IMR-90 (cell line): ENCODE data around the gene TMED4. TPM values are rescaled to one million over a fixed set of nuclear protein-coding genes. Genes with fewer than 3 reads are reported as not detected.
A peak's percentile ranks its signal among the peaks of the same experiment; 100 is the strongest.

ENCODE experiments used
- ATAC-seq: fragments of 200-7000 bp; cut with Tn5 transposase; 2 replicates; pipeline ENCODE4 v1.9.1; 2020; ENCODE audit warnings: low read depth, mild to moderate bottlenecking, moderate library complexity
- BruUV-seq: library from RNA; stranded (reverse); fragments of 400-500 nt; replicated peaks from 2 replicates; lab custom pipeline; 2021; lab: Mats Ljungman, UMichigan
- CTCF ChIA-PET: fragments of 300-600 bp; formaldehyde crosslinking; extraction: SDS; loops from one replicate; lab custom pipeline; 2021; ENCODE audit warnings: antibody characterized with exemption; lab: Yijun Ruan, JAX
- POLR2A ChIA-PET: fragments of 300-600 bp; sonication (Branson Sonifier 250); formaldehyde crosslinking; loops from one replicate; lab custom pipeline; 2022; ENCODE audit warnings: antibody characterized with exemption; ENCODE audit not compliant: unreplicated experiment; lab: Charles Lee
- DNase-seq: peaks from one replicate; pipeline ENCODE4 v3.0.0; 2013
- H2AFZ ChIP-seq: replicated peaks from 2 replicates; pipeline ENCODE3; 2013; ENCODE audit warnings: low read length, mild to moderate bottlenecking; ENCODE audit not compliant: poor library complexity
- H2AK5ac ChIP-seq: 2 replicates; pipeline ENCODE4 v1.6.1; 2013; ENCODE audit warnings: low read depth, low read length, inconsistent platforms
- H2AK9ac ChIP-seq: replicated peaks from 2 replicates; pipeline ENCODE3; 2013; ENCODE audit warnings: mild to moderate bottlenecking, low read depth, low read length, moderate library complexity; ENCODE audit not compliant: poor library complexity
- H2BK120ac ChIP-seq: 2 replicates; pipeline ENCODE4 v1.6.1; 2013; ENCODE audit warnings: low read depth, low read length, inconsistent platforms
- H2BK15ac ChIP-seq: 3 replicates; pipeline ENCODE4 v1.6.1; 2013; ENCODE audit warnings: low read depth, low read length, inconsistent platforms
- H2BK20ac ChIP-seq: 2 replicates; pipeline ENCODE4 v1.6.1; 2013; ENCODE audit warnings: low read depth, mild to moderate bottlenecking, inconsistent platforms, low read length, moderate library complexity
- H2BK5ac ChIP-seq: 2 replicates; pipeline ENCODE4 v1.6.1; 2013; ENCODE audit warnings: mild to moderate bottlenecking, low read depth, low read length, inconsistent platforms; ENCODE audit not compliant: poor library complexity, severe bottlenecking
- H3K14ac ChIP-seq: replicated peaks from 2 replicates; pipeline ENCODE4 v1.6.1; 2013; ENCODE audit warnings: low read depth, low read length, inconsistent platforms
- H3K18ac ChIP-seq: 2 replicates; pipeline ENCODE4 v1.6.1; 2013; ENCODE audit warnings: low read depth, low read length, control low read depth
- H3K23ac ChIP-seq: 2 replicates; pipeline ENCODE4 v1.6.1; 2013; ENCODE audit warnings: low read depth, low read length, inconsistent platforms
- H3K27ac ChIP-seq: 2 replicates; pipeline ENCODE4 v1.5.1; 2013; ENCODE audit warnings: mild to moderate bottlenecking, control low read depth, low read length; ENCODE audit not compliant: insufficient read depth
- H3K27me3 ChIP-seq: 2 replicates; pipeline ENCODE4 v1.6.1; 2013; ENCODE audit warnings: low read length; ENCODE audit not compliant: control insufficient read depth, insufficient read depth
- H3K36me3 ChIP-seq: 2 replicates; pipeline ENCODE4 v1.6.1; 2013; ENCODE audit warnings: low read length, mixed read lengths; ENCODE audit not compliant: control insufficient read depth, insufficient read depth
- H3K4ac ChIP-seq: 2 replicates; pipeline ENCODE4 v1.6.1; 2013; ENCODE audit warnings: low read depth, low read length, inconsistent platforms
- H3K4me1 ChIP-seq: 2 replicates; pipeline ENCODE4 v1.6.1; 2013; ENCODE audit warnings: low read length, mixed read lengths; ENCODE audit not compliant: control insufficient read depth, insufficient read depth
- H3K4me2 ChIP-seq: 2 replicates; pipeline ENCODE4 v1.6.1; 2013; ENCODE audit warnings: low read depth, mild to moderate bottlenecking, control low read depth, low read length, moderate library complexity
- H3K4me3 ChIP-seq: 2 replicates; pipeline ENCODE4 v1.5.1; 2013; ENCODE audit warnings: low read depth, mild to moderate bottlenecking, control low read depth, low read length, moderate library complexity; ENCODE audit not compliant: insufficient read depth
- H3K56ac ChIP-seq: 2 replicates; pipeline ENCODE4 v1.6.1; 2013; ENCODE audit warnings: low read length, inconsistent platforms; ENCODE audit not compliant: insufficient read depth; ENCODE audit errors: extremely low read depth
- H3K79me1 ChIP-seq, 2 experiments: 2 replicates each; pipeline ENCODE4 v1.6.1; 2013; ENCODE audit warnings: low read length in 2 of 2, inconsistent platforms in 1 of 2, low read depth in 1 of 2
- H3K9ac ChIP-seq: 2 replicates; pipeline ENCODE4 v1.6.1; 2013; ENCODE audit warnings: low read depth, low read length, control low read depth
- H3K9me1 ChIP-seq: 2 replicates; pipeline ENCODE4 v1.6.1; 2013; ENCODE audit warnings: low read length, inconsistent platforms; ENCODE audit not compliant: insufficient read depth
- H3K9me3 ChIP-seq: 2 replicates; pipeline ENCODE4 v1.6.1; 2013; ENCODE audit warnings: low read length; ENCODE audit not compliant: control insufficient read depth, insufficient read depth
- H4K20me1 ChIP-seq: 2 replicates; pipeline ENCODE4 v1.6.1; 2013; ENCODE audit warnings: low read length, inconsistent platforms; ENCODE audit not compliant: insufficient read depth
- H4K5ac ChIP-seq: 2 replicates; pipeline ENCODE4 v1.6.1; 2013; ENCODE audit warnings: mild to moderate bottlenecking, low read depth, low read length, control low read depth
- H4K8ac ChIP-seq, 2 experiments: 2 replicates each; pipeline ENCODE4 v1.6.1; 2013; ENCODE audit warnings: low read depth in 2 of 2, low read length in 2 of 2, control low read depth in 1 of 2, inconsistent platforms in 1 of 2
- H4K91ac ChIP-seq: 2 replicates; pipeline ENCODE4 v1.6.1; 2013; ENCODE audit warnings: low read depth, low read length, inconsistent platforms; ENCODE audit not compliant: insufficient read depth
- BHLHE40 ChIP-seq: fragments of 150-350 bp; IDR thresholded peaks from 2 replicates; pipeline ENCODE4 v1.6.1; 2016; ENCODE audit warnings: mild to moderate bottlenecking, low read depth, low read length
- CEBPB ChIP-seq: IDR thresholded peaks from 2 replicates; pipeline ENCODE4 v1.6.1; 2012; ENCODE audit warnings: low read depth, low read length, improper control_type of control experiment
- CHD1 ChIP-seq: IDR thresholded peaks from 2 replicates; pipeline ENCODE4 v1.6.1; 2012; ENCODE audit warnings: low read depth, low read length, improper control_type of control experiment
- FOS ChIP-seq: fragments of 150-350 bp; IDR thresholded peaks from 2 replicates; pipeline ENCODE4 v1.6.1; 2016; ENCODE audit warnings: low read depth, low read length
- MAFK ChIP-seq: IDR thresholded peaks from 2 replicates; pipeline ENCODE4 v1.6.1; 2012; ENCODE audit warnings: low read depth, low read length, improper control_type of control experiment
- MAZ ChIP-seq: IDR thresholded peaks from 2 replicates; pipeline ENCODE4 v1.6.1; 2012; ENCODE audit warnings: low read depth, mild to moderate bottlenecking, low read length, improper control_type of control experiment, moderate library complexity, borderline replicate concordance
- MXI1 ChIP-seq: IDR thresholded peaks from 2 replicates; pipeline ENCODE4 v1.6.1; 2012; ENCODE audit warnings: low read depth, mild to moderate bottlenecking, low read length, moderate library complexity, borderline replicate concordance
- NFE2L2 ChIP-seq: fragments of 150-350 bp; IDR thresholded peaks from 2 replicates; pipeline ENCODE4 v1.6.1; 2016; ENCODE audit warnings: low read depth, mild to moderate bottlenecking, low read length
- POLR2A ChIP-seq: IDR thresholded peaks from 2 replicates; pipeline ENCODE4 v1.6.1; 2012; ENCODE audit warnings: mild to moderate bottlenecking, low read depth, low read length
- RAD21 ChIP-seq: IDR thresholded peaks from 2 replicates; pipeline ENCODE4 v1.6.1; 2012; ENCODE audit warnings: low read length, improper control_type of control experiment
- RCOR1 ChIP-seq: IDR thresholded peaks from 2 replicates; pipeline ENCODE4 v1.6.1; 2012; ENCODE audit warnings: mild to moderate bottlenecking, low read length, improper control_type of control experiment; ENCODE audit not compliant: insufficient replicate concordance
- RFX5 ChIP-seq: IDR thresholded peaks from 2 replicates; pipeline ENCODE4 v1.8.0; 2012; ENCODE audit warnings: low read depth, mild to moderate bottlenecking, low read length, moderate library complexity
- SMC3 ChIP-seq: fragments of 150-350 bp; IDR thresholded peaks from 2 replicates; pipeline ENCODE4 v1.6.1; 2016; ENCODE audit warnings: low read depth, mild to moderate bottlenecking, antibody characterized with exemption, low read length, moderate library complexity
- WGBS, 2 experiments: methylation state at CpG; one replicate each; pipeline versions ENCODE4 v1.1.5 to v1.1.7; 2013; ENCODE audit warnings: missing lambda C conversion rate in 2 of 2; ENCODE audit not compliant: insufficient read length in 1 of 2; ENCODE audit errors: extremely low coverage in 2 of 2; 5-methylcytosine and 5-hydroxymethylcytosine counted together
- dilution Hi-C: fragments of 300-500 bp; cut with HindIII; formaldehyde crosslinking; loops from one replicate; pipeline ENCODE4 v1.14.3; 2018; ENCODE audit warnings: low sequenced_read_pairs; ENCODE audit not compliant: unreplicated experiment
- in situ Hi-C: fragments of 300-500 bp; cut with MboI; formaldehyde crosslinking; loops from 3 replicates; pipeline ENCODE4 v1.14.3; 2019; ENCODE audit warnings: low sequenced_read_pairs, inconsistent platforms, mixed read lengths
- intact Hi-C: fragments of 100-400 bp; cut with micrococcal nuclease; formaldehyde crosslinking; loops from 2 replicates; pipeline ENCODE4 v1.10.0; 2022
- polyA plus RNA-seq, 3 experiments: library from polyadenylated mRNA; depleted of rRNA; stranded (reverse); fragments of >200 nt; gene quantifications; 2 replicates each; pipeline ENCODE4 v1.2.3, GENCODE V29; 2012; ENCODE audit warnings: low replicate concordance in 1 of 3
- total RNA-seq: library from RNA; depleted of rRNA; stranded (reverse); fragments of >200 nt; gene quantifications from 2 replicates; pipeline ENCODE4 v1.2.3, GENCODE V29; 2012
- TF ChIP-seq, protein P1 (sequence below): fragments of 150-350 bp; IDR thresholded peaks from 2 replicates; pipeline ENCODE4 v1.6.1; 2016; ENCODE audit warnings: low read depth, mild to moderate bottlenecking, low read length, moderate library complexity, borderline replicate concordance
- TF ChIP-seq, protein P2 (sequence below): fragments of 150-350 bp; IDR thresholded peaks from 2 replicates; pipeline ENCODE4 v1.6.1; 2017; ENCODE audit warnings: mild to moderate bottlenecking, antibody characterized with exemption, low read length, low read depth
- TF ChIP-seq, protein P3 (sequence below): conservative IDR thresholded peaks from 2 replicates; pipeline ENCODE4 v1.5.1; 2012; ENCODE audit warnings: mild to moderate bottlenecking, low read depth, low read length, improper control_type of control experiment

The TMED4 gene
- total and polyA plus RNA-seq, 2 of the 4 experiments (the other 2 are of a cell fraction): 58.6 to 92.7 TPM

DNA sequence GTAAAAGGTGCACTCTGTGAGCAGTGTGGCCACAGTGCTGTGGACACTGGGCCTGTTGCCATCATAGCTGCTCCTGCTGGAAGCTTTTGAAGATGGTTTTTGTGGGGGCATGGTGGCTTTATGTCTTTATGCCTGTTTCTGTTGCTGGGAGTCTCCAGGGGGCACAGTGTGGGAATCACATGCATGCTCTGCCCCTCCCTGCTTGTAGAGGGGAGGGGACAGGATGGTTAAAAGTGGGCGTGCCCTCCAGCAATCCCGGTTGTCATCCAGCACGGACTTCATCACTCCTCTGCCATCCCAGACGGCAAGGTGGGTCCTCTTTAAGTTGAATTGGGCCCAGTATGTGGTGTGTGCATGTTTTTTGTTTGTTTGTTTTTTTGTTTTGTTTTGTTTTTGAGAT lies 44.6 kb upstream of the TMED4 start:
- Histone ChIP-seq H2BK5ac (no peak overlapping the region), H3K9me3 (no peaks in the 10 kb centered on the region), H2BK120ac (no peak overlapping the region), H3K4ac (no peak overlapping the region), H4K8ac (no peak overlapping the region), H3K14ac (no peak overlapping the region), H3K23ac (no peak overlapping the region), H2BK20ac (no peak overlapping the region), H4K20me1 (peaks cover 15% of the 10 kb centered on the region), H4K91ac (no peak overlapping the region), H2BK15ac (no peak overlapping the region), H3K4me3 (no peak overlapping the region), H3K9ac (no peak overlapping the region), H3K18ac (no peak overlapping the region), H2AK5ac (0 out of 2 replicates have a peak overlapping the region, but pooled peaks have one; percentile 32), H3K4me1 (peaks cover 15% of the 10 kb centered on the region), H3K79me1 (peaks cover 46 to 69% of the 10 kb centered on the region in 2 experiments), H2AFZ (no peak overlapping the region), H2AK9ac (no peak overlapping the region), H3K27ac (no peak overlapping the region), H3K36me3 (peaks cover 18% of the 10 kb centered on the region), H3K9me1 (peaks cover 27% of the 10 kb centered on the region), H3K27me3 (no peaks in the 10 kb centered on the region), H4K5ac (no peak overlapping the region), H3K56ac (no peak overlapping the region), H3K4me2 (no peak overlapping the region)
- TF ChIP-seq, protein P1, sequence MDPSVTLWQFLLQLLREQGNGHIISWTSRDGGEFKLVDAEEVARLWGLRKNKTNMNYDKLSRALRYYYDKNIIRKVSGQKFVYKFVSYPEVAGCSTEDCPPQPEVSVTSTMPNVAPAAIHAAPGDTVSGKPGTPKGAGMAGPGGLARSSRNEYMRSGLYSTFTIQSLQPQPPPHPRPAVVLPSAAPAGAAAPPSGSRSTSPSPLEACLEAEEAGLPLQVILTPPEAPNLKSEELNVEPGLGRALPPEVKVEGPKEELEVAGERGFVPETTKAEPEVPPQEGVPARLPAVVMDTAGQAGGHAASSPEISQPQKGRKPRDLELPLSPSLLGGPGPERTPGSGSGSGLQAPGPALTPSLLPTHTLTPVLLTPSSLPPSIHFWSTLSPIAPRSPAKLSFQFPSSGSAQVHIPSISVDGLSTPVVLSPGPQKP: no peak
- TF ChIP-seq RCOR1 (no peak), RAD21 (no peak), FOS (no peak), MAZ (no peak), POLR2A (no peak), MAFK (no peak), RFX5 (no peak), SMC3 (no peak), BHLHE40 (no peak), NFE2L2 (no peak), CHD1 (no peak), CEBPB (no peak), MXI1 (no peak)
- TF ChIP-seq, protein P2, sequence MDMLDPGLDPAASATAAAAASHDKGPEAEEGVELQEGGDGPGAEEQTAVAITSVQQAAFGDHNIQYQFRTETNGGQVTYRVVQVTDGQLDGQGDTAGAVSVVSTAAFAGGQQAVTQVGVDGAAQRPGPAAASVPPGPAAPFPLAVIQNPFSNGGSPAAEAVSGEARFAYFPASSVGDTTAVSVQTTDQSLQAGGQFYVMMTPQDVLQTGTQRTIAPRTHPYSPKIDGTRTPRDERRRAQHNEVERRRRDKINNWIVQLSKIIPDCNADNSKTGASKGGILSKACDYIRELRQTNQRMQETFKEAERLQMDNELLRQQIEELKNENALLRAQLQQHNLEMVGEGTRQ: no peak
- TF ChIP-seq, protein P3, sequence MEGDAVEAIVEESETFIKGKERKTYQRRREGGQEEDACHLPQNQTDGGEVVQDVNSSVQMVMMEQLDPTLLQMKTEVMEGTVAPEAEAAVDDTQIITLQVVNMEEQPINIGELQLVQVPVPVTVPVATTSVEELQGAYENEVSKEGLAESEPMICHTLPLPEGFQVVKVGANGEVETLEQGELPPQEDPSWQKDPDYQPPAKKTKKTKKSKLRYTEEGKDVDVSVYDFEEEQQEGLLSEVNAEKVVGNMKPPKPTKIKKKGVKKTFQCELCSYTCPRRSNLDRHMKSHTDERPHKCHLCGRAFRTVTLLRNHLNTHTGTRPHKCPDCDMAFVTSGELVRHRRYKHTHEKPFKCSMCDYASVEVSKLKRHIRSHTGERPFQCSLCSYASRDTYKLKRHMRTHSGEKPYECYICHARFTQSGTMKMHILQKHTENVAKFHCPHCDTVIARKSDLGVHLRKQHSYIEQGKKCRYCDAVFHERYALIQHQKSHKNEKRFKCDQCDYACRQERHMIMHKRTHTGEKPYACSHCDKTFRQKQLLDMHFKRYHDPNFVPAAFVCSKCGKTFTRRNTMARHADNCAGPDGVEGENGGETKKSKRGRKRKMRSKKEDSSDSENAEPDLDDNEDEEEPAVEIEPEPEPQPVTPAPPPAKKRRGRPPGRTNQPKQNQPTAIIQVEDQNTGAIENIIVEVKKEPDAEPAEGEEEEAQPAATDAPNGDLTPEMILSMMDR: no peak
- BruUV-seq: no TSS peak
- ChIA-PET POLR2A (no interaction called here), CTCF (no interaction called here)
- DNase-seq (no peak), ATAC-seq (no peak)
- dilution Hi-C loops (no loop called here), in situ Hi-C loops (no loop called here), intact Hi-C loops (no loop called here)
- no CpG with 5 or more reads among the region's 4 CpGs for WGBS, 2 experiments
